HG02885 (cell line): Measurements from ENCODE around the gene ARMH4.
"Not testable (repeated sequence)": the region's sequence is repeated elsewhere in the genome, so short reads cannot be mapped to it uniquely, and the experiment has no call there.

ENCODE experiments used
- ATAC-seq: cut with Tn5 transposase; IDR thresholded peaks from one replicate; pipeline ENCODE4 v1.9.1; 2021; ENCODE audit warnings: mild to moderate bottlenecking; ENCODE audit not compliant: unreplicated experiment, poor library complexity

Gene ARMH4

GRCh38 chr14:58149196-58149595 lies 2.8 kb downstream of the ARMH4 start:
- ATAC-seq = no peak

- ATAC-seq = no peak
These were observed 5.6 kb downstream of the ARMH4 start for GRCh38 chr14:58146399-58146798.

DNA sequence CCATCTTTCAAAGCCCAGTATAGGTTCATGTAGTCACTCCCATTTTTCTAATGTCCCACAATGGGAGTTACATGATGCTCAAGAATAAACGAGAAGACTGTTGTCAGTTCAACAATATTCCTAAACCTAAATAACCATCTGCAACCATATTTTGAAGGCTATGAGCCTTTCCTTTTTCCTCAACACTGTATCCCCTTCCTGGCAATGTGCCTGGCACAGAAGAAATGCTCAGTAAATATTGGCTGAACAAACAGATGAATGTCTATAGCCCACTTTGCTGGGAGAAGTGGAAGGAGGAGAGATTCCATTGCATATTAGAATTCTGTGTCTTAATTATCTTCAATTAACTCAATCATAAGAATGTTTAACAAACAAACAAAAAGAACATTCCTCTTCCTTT lies 6.1 kb downstream of the ARMH4 start:
- no peak for ATAC-seq

DNA sequence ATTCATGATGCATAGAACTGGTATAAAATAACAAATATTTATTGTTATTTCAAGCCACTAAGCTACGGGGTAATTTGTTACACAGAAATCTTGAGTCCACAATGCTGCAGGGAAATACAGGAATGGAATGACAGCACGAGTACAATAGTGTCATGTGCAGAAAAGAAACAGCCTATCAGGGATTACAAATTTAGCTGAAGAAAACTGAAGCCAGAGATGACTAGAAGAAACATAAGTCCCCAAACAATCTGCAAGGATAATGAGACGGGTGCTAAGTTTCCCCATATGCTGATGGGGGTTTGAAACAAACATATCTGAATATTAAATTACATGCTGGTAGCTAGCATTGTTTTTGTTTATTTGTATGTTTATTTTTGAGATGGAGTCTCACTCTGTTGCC lies 8.9 kb downstream of the ARMH4 start:
- ATAC-seq = no peak

- ATAC-seq = no peak
These were observed 10.1 kb downstream of the ARMH4 start for GRCh38 chr14:58141893-58142292.

DNA sequence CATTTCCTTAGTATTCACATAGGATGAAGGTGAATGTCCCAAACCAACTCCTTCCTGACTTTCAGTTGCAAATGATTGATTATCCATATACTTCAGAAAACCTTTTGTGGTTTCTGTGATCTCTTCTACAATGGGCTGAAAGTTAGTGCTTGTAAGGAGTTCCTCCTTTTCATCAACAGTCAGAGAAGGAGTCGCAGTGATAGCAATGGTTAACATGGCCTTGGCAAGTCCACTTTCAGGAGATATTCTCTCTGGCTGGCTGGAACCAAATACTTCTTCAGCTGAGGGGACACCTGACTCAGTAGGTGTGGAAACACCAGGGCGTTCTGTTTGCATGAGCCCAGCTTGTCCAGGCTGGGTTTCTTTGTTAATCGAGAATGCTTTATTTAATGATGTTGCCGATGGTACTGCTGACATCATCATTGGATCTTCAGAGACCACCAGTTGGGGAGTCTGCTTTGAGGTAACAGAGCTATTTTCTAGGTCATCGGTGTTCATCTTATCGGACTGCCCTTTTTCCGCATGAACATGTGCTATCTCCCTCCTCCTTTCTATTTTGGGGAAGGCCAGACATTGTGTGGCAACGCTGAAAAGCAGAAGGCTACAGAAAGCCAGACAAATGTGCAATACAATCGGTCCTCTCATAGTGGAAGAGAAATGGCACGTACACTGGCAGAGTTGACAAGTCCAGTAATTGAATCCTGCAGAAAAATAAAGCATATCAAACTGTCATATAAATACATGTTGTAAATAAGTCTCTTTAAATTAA lies 13.1 kb downstream of the ARMH4 start:
- no peak for ATAC-seq

DNA sequence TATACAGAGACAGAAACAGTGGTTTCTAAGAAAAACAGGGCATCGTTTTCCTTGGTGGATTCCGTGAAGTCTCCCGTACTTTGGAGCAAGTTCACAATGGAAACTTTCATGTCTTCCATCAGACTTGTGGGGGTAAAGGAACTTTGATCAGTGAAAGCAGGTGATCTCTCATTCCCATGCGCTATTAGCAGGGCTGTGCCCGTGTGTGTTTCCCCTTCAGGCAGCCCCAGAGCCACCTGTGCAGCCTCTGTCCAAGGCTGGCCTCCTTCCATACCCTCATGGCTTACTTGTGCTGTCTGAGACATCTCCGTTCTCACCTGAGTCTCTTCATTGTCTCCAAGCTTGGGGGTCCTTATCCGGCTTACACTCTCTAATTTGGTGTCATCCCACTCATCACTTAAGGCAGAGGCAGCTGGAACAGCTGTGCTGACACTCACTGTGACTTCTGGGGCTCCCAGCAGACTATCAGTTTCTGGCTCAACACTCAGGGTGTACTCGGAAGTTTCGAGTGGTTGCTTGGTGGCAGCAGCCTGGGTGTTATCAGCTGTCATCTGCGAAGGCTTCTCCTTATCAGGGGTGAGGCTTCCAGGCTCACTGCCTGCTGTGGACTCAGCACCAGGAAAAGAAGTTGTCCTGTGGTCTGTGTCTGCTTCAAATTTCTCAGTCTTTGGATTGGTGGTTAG lies 13.8 kb downstream of the ARMH4 start:
- ATAC-seq = no peak

- ATAC-seq = no peak
These were observed 18.3 kb downstream of the ARMH4 start for GRCh38 chr14:58133739-58134138.

GRCh38 chr14:58131386-58131785 lies 20.6 kb downstream of the ARMH4 start:
- ATAC-seq = no peak

DNA sequence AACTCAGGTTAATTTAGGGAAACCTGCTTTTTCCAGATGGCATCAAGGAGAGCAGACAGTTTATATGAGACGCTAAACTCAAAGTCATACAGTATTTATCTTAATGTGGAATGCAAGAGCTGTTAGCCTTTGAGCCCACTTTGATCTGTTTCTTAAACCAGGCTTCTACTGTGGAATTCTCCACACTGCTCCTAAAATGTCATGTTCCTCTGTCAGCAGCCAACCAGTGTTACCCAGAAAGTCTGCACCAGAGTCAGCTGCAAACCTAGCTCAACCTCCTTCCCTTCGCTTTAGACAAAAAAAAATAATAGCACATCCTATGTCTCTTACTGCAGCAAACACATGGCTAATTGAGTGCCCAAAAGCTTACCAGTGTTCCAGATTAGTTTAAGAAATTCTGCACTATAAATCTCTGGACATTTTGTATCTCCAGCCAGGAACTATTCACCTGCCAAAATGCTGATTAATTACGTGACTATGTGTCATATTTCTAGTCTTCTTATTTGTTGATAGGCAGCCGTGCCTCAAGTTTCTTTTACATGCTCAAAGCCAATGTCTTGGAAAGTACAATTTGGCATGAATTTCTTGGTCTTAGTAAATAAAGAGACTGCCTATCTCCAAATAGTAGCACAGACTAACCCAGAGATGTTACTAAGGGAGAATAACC lies 21.8 kb downstream of the ARMH4 start:
- no peak for ATAC-seq

GRCh38 chr14:58129208-58129607 lies 22.8 kb downstream of the ARMH4 start:
- ATAC-seq = no peak

DNA sequence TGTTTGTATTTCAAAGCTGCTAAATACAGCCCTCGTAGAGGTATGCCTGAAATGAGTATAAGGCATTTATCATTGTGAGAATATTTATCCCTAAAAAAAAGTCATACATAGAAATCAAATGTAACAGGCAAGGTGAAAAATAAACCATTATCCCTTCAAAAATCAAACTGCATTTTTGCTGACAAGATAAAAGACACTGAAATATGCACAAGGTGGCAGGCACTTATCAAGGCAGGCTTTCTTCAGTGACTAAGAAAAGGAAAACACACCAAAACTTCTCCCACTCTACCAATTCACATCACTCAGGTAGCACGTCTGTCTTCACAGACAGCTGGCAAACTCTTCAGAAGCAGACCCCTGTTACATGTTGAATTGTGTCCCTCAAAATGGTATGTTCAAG lies 23.6 kb downstream of the ARMH4 start:
- ATAC-seq = no peak

GRCh38 chr14:58122546-58122945 lies 29.5 kb downstream of the ARMH4 start:
- ATAC-seq = not testable (repeated sequence)

GRCh38 chr14:58121530-58122186 lies 30.4 kb downstream of the ARMH4 start:
- ATAC-seq = no peak

DNA sequence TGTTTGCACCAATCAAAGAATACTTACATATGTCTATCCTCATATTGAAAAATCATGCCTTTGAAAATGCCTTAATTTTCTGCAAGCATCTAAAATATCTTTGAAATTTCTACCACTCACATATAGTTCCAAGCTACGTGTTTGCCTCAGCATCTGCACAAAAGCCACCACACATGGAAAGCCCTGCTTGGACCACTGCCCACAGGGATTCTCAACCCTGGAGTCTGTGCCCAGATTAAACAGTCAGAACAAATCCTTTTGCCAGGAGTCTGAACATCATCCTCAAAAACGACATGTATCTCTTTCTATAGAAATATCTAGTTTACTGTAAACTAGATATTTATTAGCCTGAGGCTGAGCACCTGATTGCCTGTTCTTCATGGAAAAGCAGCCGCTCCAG lies 32.6 kb downstream of the ARMH4 start:
- no peak for ATAC-seq

DNA sequence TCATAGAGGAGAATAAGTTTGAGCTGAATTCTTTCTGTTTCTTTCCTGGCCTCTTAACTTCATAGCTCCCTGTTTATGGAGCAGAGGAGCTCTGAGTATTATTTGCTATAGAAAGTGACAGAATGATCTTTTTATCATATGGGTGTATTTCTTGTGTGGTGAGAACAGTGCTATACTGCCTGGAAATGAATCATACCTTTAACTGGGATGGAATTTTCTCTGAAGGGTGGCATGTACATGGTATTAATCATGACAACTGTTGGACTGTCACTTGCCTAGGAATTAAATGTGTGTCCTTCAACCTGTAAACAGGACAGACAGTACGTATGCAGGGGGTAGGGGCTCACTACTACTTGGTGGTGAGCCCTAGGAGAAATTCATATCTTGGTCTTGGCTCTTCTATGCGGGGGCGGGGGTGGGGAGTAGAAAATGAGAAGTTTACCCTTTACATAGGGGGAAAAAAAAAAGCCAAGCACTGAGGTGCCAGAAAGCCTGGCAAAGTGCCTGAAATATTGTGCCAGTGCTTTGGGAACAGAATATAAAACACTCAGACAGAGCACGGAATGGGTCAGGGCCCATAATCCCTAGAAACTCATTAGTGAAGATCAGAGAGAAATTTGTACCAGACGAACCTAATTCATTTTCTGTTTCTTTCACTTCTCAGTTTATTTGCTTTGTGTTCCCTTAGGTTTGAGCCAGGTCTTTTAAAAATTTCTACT lies 33.8 kb downstream of the ARMH4 start:
- ATAC-seq = no peak

DNA sequence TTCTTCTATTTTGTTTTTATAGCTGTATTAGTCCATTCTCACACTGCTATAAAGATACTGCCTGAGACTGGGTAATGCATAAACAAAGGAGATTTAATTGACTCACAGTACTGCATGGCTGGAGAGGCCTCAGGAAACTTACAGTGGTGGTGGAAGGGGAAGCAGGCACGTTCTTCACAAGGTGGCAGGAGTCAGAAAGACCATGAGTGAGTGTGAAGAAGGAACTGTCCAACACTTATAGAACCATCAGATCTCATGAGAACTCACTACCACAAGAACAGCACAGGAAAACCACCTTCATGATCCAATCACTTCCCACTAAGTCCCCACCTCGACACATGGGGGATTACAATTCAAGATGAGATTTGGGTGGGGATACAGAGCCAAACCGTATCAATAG lies 42.3 kb downstream of the ARMH4 start:
- no peak for ATAC-seq

- ATAC-seq = no peak
These were observed 43.3 kb downstream of the ARMH4 start for GRCh38 chr14:58108717-58109116.

DNA sequence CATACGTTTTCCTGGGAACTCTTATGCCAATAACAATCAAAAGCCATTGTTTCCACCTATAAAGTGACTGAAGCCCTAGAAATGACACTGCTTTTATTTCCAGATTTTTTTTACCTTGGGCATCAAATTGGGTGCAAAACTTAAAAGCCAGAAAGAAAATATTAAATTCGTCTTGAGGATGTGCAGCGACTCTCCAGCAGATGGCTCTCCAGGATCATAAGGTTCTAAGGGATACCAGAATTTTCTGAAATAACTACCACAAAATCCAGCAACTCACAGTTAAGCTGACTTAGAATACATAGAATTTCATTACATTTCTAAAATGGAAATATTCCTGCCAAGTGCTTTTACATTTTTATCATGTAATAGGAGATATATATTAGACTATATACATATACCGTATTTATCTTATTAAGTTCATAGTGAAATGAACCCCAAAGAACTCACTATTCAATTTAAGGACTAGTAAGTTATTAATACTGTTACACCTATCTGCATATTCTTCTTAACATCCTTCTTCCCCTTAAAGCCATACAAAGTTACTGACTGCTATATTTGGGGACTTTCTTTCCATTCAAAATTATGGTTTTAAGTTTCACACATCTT lies 44.0 kb downstream of the ARMH4 start:
- ATAC-seq = no peak

GRCh38 chr14:58107041-58107440 lies 45.0 kb downstream of the ARMH4 start:
- ATAC-seq = no peak
